Stimulated activated CD4-positive, alpha-beta T cell treated with anti-CD3 and anti-CD28 coated beads, Interleukin-12 subunit alpha, Interleukin-12 subunit beta, amount 100 ng/mL, for 4 hours (primary cell): Measurements from ENCODE around the gene PPP1R3C.

Source experiments
- DNase-seq: peaks from one replicate; pipeline ENCODE4 v3.0.0-alpha.2; 2020

The PPP1R3C gene

GRCh38 chr10:91597197-91597881 lies 35.5 kb downstream of the PPP1R3C start:
- DNase-seq: no peak

DNA sequence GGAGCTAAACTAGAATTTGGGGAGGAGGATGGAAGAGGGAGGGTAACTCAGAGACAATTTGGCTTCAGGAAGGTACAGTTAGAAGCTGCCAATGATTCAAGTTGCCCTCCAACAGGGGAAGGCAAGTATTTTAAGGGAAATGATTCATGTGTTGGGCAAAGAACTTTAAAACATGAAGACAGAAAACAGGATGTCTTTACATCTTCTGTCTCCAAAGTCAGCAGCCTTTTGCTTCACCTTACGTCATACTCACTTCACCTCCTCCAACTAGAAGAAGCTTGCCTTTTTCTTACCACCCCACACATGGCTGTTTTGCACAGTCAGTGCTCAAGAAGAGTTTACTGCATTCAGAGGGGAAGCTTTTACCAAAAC lies 36.1 kb downstream of the PPP1R3C start:
- no peak for DNase-seq

DNA sequence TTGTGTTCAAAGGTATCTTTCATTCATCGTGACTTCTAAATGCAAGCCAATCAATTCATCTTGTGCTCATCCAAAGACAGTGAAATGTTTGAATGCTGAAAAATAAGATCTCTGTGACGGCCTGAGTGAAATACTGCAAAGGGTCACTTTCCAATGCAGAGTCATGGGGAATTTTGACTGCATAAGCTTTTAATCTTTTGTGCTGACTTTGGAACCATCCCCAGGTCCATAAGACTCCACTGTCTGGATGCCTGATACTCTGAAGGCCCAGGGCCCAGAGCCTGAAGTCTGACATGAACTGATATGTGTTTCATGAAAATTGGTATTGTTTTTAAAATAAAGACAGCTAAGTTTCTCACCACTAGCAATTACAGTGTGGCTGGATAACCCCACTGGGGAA lies 39.0 kb downstream of the PPP1R3C start:
- DNase-seq: no peak

- no peak for DNase-seq
Measured at GRCh38 chr10:91593366-91593765, 39.5 kb downstream of the PPP1R3C start.

- DNase-seq: no peak
Measured at GRCh38 chr10:91592266-91592975, 40.5 kb downstream of the PPP1R3C start.

DNA sequence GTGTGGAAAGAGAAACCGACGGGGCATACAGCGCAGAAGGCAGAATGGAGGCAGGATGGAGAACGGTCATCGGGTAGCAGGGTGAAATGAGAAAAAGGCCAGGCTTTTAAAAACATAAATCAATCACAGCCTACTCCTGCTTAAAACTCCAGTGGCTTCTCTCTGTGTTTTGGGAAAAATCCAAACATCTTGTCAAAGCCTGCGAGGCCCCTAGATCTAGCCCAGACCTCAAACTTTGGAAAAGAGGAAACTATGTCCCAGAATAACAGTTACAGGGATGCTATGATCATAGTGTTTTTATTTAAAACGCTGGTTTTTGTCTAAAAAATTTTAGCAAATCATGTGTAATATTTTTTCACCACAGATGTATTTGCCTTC lies 41.1 kb downstream of the PPP1R3C start:
- DNase-seq: no peak

- no peak for DNase-seq
Measured at GRCh38 chr10:91590904-91591796, 41.7 kb downstream of the PPP1R3C start.

DNA sequence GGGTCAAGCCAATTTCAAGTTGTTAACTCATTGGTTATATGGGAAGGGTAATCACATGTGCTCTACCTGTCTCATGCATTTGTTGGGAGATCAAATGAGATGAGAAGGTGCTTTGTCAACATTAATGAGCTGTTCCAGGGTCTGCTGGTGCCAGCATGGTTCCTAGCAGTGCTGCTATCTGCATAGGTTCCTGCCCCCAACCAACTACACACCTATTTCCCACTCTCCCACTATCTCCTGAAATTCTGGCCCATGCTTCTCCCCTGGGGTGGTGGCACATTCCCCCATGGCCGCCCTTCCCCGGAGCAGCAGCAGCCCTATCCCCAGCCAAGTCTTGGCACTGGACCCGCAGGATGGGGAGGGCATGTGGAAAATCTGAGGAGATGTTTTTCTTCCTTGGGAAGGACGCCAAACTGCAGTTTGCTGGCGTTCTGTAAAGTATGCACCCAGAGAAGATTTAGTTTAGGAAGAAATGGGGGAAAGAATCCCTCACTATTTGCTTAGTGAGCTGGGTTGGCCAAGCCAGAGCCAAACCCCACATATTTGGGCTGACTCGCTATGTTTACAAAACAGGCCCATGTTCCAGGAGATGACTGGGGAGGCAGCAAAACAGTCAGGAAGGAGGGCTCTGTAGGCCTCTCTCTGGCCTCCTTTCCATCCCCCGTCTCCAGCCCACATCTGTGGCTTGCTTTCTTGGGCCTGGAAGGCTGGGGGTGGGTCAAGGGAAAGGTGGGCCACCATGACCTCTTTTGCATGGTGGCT lies 42.5 kb downstream of the PPP1R3C start:
- DNase-seq: no peak

DNA sequence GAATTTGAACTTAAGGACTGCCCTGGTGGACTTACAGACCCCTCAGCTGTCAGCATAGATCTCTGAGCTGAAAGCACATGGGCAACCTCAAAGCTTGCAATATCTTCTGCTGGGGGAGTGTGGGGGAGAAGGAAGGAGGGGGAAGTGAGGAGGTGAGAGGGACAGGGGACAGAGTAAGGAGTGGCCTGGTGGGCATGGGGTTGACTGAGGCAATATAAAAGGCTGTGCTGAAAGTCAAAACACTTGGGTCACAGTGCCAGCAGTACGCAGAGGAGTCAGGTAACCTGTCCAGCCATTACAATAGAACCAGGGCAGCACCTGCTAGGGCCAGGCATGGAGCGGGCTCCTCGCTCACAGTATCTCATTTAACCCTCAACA lies 43.2 kb downstream of the PPP1R3C start:
- DNase-seq: no peak

GRCh38 chr10:91589015-91589657 lies 43.7 kb downstream of the PPP1R3C start:
- DNase-seq: no peak

- DNase-seq: no peak
Measured at GRCh38 chr10:91587710-91588638, 44.9 kb downstream of the PPP1R3C start.

- no peak for DNase-seq
Measured at GRCh38 chr10:91582153-91582554, 50.7 kb downstream of the PPP1R3C start.

DNA sequence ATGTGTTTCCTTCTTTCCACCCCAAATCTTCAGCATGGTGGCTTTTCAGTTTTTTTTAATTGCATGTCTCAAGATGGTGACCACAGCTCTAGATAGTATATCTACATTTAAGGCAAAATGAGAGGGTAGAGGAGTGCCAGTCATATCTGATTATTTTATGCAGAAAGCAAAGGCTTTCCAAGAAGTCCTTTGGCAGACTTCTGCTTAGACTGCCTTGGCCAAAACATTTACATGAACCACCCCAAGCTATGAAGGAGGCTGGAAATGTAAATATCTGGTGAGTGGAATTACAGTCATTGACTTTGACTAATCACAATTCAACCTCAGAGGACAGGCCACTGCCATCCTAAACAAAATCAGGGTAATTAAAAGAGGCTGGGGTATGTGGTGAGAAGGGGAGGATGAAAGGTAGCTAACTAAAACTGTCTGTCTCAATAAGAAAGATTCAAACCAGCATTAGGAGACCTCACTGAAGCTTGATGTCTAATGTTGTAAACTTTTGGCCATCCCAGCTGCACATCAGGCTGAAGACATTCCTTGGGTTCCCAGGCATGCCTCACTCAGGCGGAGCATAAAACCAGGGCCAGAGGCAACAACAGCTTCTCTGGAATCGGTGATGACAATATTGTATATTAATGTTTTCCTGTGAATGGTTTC lies 53.4 kb downstream of the PPP1R3C start:
- DNase-seq: no peak
